NOMO-1 treated with dmso at 0.1 percent for 144 hours (cell line): Measurements from ENCODE around the gene CFAP210.
"Not testable (repeated sequence)": the region's sequence is repeated elsewhere in the genome, so short reads cannot be mapped to it uniquely, and the experiment has no call there.

ENCODE experiments used
- DNase-seq: peaks from one replicate; lab custom pipeline; 2025; ENCODE audit not compliant: unreplicated experiment; lab: John Stamatoyannopoulos, UW

CFAP210 gene

GRCh38 chr2:169623235-169623634, 71.0 kb downstream of the CFAP210 start:
- no peak for DNase-seq

- DNase-seq: no peak
Measured at GRCh38 chr2:169620509-169620908, 73.7 kb downstream of the CFAP210 start.

GRCh38 chr2:169619946-169620345, 74.3 kb downstream of the CFAP210 start:
- DNase-seq: no peak

GRCh38 chr2:169615982-169616381, 78.2 kb downstream of the CFAP210 start:
- not testable (repeated sequence) for DNase-seq

GRCh38 chr2:169613876-169614275, 80.3 kb downstream of the CFAP210 start:
- DNase-seq: no peak

- DNase-seq: no peak
Measured at GRCh38 chr2:169609264-169609663, 84.9 kb downstream of the CFAP210 start.

GRCh38 chr2:169599568-169599967, 94.6 kb downstream of the CFAP210 start:
- no peak for DNase-seq

- DNase-seq: no peak
Measured at GRCh38 chr2:169598982-169599381, 95.2 kb downstream of the CFAP210 start.

- not testable (repeated sequence) for DNase-seq
Measured at GRCh38 chr2:169596546-169596945, 97.7 kb downstream of the CFAP210 start.
